SW 1271 (cell line): ENCODE data around the gene HHATL.

Experiments used
- DNase-seq, 2 experiments: peaks; one replicate each; lab custom pipeline; 2025; lab: John Stamatoyannopoulos, UW

HHATL gene

DNA sequence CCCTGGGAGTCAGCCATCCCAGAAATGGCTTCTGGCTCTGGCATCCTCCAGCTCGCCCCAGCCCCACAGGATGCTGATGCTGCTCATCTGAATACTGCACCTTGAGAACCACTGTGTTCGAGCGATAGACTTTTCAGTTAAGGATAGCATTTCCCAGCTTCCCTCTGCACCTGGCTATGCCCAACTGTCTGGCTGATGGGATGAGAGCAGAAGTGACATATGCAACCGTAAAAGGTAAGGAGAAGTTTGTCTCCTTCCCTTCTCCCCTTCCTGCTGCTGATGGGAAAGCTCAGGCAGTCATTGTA, 9.7 kb upstream of the HHATL start:
- no peak for DNase-seq

DNA sequence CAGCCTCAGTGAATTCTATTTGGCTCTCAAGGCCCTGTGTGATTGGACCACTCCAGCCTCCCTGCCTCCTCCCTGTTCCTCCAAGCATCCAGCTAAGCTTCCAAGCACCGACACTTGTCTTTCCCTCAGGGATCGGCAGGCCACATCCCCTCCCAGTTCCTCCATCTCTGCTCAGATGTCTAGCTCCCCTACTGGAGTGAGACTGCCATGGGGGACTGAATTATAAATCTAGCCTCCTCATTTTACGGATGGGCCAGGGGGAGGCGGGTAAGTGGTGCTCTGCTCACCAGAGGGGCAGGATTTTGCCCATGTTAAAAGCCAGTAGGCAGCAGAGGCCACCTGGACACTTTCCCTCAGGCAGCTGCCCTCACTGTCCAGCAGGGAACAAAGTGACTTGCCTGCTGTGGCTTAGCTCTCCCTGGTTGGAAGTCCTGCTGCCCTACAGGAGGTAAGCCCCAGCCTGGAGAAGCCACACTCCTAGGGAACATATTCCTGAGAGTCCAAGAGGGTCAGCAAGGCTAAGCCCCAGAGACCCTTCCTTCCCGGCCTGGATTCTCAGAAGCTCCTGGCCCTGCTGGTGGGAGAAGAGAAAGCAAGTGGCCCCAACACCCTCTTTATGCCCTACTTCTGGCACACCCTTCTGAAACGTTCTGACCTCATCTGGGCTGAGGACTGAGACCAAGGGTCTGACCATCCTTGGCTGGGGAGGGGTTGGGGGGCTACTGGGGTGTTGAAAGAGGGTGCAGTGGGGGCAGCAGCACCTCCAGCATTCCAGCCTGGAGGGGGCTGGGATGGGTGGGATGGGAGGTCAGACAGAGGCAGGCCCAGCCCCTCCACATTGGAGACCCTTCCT, 9.1 kb upstream of the HHATL start:
- no peak for DNase-seq

DNA sequence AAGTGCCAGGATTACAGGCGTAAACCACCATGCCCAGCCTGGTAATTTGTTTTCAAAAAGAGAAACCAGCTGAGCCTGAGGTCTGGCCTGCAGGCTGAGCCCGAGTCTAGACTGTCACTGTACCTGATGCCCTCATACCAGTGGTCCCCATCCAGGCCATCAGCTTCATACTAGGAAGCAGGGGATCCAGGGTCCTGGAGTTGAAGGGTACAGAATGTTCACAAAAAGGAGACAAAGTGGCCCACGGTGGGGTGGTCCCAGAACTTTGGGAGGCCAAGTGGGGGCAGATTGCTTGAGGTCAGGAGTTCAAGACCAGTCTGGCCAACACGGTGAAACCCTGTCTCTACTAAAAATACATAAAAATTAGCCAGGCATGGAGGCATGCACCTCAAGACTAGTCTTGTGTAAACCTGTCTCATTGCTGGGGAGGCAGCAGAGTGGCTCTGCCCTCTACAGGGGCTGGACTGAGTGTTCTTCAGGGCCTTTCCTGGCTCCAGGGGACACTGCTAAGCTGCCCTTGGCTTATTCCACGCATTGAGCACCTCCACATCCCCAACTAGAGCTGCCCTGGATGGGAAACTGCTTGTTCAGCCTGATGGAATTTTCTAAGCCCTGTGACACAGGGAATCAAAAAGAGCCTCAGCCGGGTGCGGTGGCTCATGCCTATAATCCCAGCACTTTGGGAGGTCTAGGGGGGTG, 7.9 kb upstream of the HHATL start:
- DNase-seq = no peak

DNA sequence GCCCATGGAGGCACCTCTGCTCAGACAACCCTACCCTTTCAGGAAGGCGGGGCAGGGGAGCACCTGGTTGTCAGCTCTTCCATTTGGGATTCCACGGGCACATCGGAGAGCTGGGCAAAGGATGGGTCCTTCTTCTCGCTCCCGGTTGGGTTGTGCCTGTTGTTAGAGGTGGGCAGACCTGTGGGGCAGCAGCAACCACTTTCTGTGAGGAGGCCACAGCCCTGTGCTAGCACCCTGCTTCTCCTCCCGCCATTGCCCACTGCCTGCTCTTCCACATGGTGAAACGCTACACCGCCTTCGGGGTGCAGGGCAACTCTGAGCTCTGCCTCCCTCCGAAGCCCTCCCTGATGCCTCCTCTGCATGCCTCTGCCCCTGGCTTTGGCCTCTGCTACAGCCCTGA, 7.0 kb upstream of the HHATL start:
- DNase-seq = no peak

DNA sequence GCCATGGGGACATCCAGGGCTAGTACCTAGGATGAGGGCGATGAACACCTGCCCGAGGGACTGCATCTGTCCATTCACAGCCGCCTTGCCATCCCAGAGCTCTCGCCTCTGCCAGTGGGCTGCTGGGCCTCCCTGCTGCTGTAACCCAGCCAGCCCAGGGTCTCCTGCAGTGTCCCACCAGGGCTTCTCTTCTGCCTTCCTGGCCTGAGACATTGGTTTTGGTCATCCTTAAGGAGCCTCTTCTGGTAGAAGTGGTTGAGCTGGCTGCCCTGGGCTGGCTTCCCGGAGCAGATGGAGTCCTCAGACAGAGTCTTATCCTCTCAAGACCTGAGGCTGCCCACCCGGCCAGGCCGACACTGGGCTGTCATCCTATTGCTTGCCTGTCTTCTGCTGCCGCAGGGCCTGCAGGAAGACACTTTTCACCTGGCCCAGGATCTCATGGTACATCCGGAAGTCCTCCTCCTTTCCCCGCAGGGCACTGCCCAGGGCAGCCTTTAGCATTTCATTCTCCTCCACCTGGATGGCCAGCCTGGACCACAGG, 6.1 kb upstream of the HHATL start:
- DNase-seq = no peak

DNA sequence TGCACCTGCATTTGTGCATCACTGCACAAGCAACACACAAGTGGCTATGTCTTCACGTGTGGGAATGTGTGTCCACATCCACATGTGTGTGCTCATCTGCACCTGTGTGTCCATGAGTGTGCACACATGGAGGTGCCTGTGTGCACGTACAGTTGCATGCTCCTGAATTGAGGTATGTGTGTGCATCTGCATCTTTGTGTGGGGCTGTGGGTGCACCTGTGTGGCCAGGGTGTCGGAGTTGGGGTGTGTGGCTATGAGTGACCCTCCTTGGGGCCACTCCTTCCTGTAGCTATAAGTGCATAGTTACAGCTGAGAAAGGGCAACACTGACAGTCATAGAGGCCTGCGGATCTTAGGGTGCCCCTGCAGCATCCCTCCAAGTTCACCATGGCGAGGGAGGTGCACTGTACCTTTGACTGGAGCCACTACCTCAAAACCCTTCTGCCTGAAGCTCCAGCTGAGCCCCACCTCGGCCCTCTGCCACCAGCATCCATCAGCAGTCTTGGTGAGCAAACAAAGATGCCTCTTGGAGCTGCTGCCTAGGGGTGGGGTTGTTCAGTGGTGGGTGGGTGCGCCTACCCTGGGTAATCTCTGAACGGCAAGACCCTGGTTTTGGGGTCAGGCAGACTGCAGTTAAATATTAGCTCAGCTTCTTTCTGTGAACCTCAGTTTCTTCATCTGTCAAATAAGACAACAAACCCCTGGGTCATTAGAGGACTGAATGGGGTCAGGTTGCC, 5.2 kb upstream of the HHATL start:
- DNase-seq = no peak

DNA sequence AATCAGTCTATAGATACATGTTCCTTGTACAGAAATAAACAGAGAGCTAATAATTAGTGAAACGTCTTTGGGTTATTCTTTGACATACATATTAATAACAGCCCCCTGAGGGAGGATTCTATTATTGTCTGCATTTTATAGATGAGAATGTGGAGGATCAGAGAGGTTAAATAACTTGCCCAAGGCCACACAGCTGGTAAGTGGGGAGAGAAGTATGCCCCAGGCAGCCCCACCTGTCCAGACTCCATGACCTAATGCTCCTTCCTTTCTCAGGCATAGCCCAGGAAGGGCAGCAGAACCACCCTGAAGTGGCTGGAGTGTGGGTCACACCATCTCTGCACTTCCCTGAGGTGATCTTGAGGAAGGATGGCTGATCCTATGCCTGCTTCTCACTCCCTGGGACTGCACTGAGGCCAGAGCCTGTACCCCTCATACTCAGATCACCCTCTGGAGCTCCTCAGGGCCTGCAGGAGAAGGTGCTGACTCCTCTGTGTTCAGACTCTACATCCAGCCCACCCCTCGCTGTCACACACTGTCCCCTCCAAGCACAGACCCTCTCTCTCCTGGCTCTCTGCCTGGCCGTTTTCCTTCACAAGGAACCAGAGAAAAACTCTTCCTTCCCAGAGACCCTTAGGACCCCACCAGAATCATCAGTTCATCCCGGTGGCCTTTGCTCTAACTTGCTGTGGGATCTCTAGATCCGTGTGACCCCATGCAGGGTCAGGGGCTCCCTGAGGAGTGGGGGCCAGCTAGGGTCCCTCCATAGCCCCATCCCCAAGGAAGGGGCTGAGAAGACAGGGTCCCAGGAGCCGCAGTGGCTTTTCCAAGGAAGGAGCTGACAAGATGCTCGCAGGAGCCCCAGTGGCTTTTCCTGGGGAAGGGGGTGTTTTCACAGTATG, 4.4 kb upstream of the HHATL start:
- no peak for DNase-seq

DNA sequence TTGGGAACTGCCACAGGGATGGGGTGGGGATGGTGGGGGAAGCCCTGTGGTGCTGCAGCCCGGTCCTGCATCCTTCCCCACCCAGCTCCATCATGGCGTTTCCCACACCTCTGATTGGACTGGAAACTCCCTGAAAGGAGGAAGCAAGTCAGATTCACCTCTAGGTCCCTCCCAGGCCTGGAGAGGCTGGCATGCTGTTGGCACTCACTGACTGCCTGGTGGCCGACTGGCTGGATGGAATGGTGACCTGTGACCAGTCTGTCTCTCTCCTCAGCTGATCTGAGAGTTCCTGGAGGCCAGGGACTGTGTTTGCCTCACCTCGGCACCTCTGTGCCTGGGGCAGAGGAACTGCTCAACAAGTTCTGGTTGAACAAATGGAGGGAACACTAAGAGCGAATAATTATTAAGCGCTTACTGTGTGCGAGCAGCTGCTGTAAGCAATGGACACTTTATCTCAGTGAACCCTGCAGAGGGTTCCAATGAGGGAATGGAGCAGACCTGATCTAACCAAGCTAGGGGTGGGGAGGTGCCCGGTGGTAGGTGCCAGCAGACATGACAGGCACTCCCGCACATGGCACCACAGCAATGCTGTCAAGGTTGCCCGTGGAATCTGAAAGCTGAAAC, 3.5 kb upstream of the HHATL start:
- DNase-seq = no peak

DNA sequence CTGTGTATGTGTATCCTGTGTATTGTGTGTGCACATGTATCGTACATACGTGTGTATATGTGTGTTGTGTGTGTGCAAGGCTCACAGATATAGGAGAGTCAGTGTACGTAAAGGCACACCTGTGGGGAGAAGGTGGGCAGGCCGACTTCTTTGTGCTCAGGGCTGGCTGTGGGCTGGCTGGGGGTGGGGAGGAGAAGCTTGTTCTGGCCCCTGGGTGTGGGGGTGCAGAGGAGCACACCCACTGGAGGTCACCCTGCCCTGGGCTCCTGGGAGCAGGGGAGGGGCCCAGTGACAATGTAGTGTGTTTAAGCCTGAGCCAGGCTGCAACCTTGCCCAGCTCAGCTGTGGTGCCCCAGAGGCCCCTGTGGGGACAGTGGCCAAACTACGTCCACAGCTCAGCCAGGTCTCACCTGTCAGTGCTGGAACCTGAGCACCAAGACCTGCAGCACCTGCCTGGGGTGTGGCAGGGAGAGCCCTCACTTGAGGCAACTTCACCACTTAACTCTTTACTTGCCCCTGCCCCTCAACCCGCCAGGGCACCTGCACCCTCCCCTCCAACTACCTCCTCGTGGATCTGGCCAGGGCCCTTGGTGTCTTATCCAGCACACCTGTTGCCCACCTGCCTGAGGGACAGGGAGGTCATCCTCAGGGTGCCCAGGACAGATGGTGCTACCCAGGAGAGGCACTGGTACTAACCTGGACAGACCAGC, 2.6 kb upstream of the HHATL start:
- no peak for DNase-seq

DNA sequence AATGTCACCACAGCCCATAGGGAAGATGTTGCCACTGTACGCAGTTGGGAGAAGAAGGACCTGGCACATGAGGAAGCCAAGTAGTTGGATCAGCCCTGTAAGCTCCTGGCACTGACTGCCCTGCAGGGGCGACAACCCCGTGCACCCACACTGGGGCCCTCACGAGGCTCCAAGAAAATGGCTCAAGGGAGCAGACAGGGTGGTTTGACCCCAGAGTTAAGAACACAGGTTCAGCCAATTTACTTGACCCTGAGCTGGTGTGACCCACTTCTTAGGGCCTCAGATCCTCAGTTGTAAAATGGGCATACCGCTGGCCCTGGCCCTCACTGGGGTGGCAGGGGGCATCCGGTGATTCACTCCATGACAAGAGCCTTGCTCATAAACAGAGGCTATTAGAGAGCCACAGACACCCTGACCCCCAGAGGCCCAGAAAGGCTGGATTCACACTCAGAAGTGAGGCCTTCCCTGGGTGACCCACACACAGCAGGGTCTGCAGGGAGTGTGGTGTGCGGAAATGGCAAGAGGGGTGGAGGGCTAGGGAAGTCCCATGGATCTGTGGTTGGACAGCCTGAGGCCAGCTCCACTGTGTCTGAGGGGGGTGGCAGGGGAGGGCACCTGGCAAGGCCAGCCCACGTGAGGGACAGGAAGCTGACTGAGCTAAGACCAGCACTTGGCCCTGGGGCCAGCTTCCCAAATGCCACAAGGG, 1.7 kb upstream of the HHATL start:
- no peak for DNase-seq

DNA sequence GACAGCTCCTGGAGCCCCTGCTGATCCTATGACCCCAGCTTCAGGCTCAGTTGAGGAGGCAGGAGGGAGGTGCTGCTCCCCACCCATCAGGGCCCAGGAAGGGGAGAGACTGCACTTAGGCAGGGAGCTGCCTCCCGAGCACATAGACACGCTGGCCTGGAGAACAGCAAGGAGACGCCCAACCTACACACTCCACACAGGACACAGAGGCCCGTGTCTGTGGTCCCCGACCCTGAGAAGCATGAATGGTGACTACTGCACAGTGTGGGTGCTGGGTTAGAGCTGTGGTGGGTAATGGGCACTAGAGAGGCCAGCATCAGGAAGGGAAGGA, 1.1 kb upstream of the HHATL start:
- no peak for DNase-seq

DNA sequence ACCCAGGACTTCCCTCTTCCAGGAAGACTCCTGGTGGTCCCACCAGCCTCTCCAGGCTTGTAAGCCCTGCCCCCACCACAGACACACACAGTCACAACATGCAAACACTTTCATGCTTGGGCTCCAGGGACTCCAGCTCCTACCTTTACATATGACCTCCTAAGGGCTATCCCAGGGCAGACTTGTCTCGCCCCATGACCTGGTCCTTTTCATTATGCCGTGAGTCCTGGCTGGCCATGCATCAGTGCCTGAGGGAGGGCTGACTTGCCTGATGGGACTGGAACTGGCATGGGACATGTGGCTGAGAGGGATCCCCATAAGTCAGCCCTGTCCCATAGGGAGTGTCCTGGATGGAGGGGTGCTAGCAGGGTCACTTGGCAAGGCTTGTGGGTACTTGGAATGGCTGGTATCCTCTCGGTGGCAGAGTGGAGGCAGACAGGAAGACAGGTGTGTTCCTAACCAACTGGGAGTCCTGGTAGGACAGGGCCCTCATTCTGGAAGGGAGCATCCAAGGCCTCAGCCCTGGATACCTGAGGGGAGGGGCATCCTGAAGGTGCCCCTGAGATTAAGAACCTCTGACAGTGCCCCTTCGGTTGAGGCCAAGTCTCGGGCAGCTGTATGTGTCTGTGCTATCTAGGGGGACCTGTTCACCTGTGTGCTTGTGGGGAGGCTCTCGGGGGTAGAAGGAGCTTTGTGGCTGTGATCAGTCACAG, 540 bp upstream of the HHATL start:
- DNase-seq = no peak

DNA sequence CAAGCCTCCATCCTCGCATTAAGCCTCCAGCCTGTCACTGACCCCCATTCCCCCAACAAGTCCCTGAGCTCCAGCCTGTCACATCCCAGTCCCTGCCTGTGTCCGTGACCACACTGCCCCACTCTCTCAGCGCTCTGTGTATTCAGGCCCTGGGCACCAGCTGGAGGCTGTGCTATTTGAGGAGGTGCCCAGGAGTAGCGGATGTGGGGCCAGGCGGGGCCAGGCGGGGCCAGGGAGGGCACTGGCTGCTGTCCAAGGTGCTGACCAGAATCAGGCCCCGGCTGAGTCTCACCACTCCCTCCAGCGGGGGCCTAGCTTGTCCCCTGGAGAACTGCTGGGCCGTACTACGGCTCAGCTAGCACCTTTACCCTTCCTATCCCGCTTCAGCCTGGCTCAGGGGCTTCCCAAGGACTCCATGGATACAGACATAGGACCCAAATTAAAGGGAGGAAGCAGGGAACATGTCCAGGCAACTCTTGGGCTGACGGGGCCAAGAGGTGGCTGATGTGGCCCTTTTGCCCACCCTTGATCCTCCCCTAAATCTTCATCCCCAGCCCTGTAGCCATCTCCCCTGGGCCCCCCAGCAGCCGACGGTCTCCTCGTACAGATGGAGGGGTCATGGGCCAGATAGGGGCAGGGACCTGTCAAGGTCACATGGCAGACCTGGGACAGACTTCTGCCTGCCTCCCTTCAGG, 1.1 kb downstream of the HHATL start:
- DNase-seq = no peak

DNA sequence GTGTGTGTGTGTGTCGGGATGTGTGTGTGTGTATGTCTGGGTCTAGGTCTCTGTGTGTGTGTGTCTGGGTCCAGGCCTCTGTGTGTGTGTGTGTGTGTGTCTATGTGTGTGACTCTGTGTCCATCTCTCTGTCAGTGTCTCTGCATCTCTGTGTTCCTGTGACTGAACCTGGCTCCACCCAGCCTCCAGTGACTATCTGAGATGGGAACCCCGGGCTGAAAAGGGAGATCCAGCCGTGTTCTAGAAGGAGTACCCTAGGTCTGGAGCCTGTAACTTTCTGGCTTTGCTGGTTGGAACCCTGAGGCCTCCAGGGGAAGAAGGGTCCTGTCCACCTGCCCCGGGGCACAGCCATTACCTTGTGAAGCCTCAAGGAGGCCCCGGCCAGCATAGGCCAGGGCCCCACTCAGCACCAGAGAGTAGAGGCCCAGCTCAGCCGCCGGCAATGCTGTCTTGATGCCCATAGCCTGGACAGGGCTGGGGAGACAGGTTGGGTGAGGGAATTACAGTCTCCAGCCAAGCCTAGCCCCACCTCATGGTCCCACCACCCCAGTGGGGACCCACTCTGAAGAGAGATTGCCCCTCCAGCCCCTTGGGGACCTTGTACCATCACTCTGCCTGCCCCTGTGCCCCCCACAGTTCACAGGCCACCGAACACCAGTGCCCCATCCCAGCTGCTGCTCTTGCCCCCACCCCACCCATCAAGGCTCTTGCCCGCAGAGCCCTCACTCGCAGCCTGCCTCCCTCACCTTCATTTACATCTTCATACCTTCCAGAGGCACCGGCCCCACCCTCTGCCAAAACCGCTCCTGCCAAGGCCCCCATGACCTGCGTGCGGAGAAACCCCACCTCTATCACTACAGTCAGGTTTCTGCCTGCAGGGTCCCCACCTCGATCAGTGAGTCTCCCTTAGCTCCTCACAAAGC, 2.0 kb downstream of the HHATL start:
- no peak for DNase-seq

DNA sequence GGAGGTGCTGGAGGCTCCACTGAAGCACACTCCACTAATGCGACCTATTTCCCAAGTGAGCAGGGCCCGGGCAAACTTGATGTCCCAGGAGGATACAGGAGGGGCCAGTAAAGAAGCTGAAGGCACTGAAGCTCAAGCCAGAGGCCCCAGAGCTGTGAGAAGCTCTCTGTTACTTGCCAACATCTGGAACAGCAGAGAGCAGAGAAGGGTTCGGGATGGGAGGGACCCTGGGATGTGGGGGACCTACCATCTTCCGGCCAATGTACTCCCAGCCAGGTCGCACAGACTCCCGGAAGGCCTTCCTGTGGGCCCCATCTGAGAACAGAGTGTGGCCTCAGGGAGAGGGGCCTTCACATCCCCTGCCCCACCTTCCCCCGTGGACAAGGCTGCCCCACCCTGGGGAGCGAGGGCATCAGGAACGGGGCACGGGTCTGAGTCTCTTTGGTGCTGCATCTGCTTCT, 3.1 kb downstream of the HHATL start:
- no peak for DNase-seq

DNA sequence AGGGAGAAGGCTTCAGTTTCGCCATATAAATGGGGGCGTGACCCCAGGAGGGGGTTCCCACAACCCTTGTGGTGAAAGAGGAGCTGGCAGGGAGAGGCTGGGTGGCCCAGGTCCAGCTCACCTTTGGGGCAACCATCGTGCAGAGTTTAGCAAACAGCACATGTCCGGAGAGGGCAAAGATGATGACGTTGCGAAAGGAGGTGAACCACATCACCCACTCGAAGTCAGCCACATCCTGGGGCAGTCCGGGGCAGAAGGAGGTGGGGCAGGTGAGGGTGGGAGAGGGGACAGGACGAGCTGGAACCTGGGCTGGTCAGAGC, 3.7 kb downstream of the HHATL start:
- DNase-seq = no peak

DNA sequence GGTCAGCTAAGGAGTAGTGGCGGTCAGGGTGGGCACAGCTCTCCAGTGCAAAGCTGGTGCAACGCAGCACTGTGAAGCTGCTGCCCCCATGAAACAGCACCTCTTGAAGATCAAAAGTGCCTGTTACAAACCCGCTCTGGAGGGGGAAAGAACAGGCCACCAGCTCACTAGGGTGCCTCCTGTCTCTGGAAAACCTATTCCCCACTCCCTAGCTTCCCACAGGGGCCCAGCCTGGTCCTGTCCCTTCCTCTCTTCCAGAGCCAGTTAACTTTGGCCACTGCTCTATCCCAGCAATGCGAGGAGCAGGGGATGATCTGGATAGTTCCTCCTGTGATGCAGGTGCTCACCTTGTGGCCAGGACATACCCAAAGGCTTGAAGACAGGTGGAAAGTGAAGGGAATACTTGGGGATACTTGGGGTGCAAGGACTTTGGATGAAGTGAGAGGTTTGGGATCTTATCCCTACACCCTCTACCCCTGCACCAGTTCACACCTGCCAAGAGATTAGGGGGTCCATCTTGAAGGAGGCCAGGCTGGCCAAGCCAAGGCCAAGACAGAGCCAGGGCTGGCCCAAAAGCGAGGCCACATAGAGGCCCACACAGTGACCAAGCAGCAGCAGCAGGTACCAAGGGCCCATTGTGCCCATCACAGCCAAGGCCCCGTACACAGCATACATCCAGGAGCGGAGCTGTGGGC, 4.2 kb downstream of the HHATL start:
- no peak for DNase-seq
